HEK293T (cell line): ENCODE results near the gene KATNA1.

Experiments
- ARNT ChIP-seq: fragments of 450-650 bp; IDR thresholded peaks from 2 replicates; pipeline ENCODE4 v1.6.1; 2017; ENCODE audit warnings: mild to moderate bottlenecking
- BHLHE40 ChIP-seq: fragments of 450-650 bp; IDR thresholded peaks from 2 replicates; pipeline ENCODE4 v1.6.1; 2016; ENCODE audit warnings: mild to moderate bottlenecking, moderate library complexity, borderline replicate concordance
- FOXA1 ChIP-seq: fragments of 450-650 bp; IDR thresholded peaks from 2 replicates; pipeline ENCODE4 v1.6.1; 2016; ENCODE audit warnings: mild to moderate bottlenecking
- FOXM1 ChIP-seq: fragments of 450-650 bp; IDR thresholded peaks from 2 replicates; pipeline ENCODE4 v1.6.1; 2017; ENCODE audit warnings: mild to moderate bottlenecking, borderline replicate concordance
- LEF1 ChIP-seq: fragments of 450-650 bp; IDR thresholded peaks from 2 replicates; pipeline ENCODE4 v1.6.1; 2017; ENCODE audit warnings: mild to moderate bottlenecking, borderline replicate concordance
- SP1 ChIP-seq: fragments of 450-650 bp; IDR thresholded peaks from 2 replicates; pipeline ENCODE4 v1.6.1; 2017

GRCh38 chr6:149559389-149559788, 89.1 kb downstream of the KATNA1 start:
- TF ChIP-seq ARNT (no peak), BHLHE40 (no peak), SP1 (no peak), FOXM1 (no peak), LEF1 (no peak), FOXA1 (no peak)
